ENCODE data around the gene GOLGA8J.
"Not testable (repeated sequence)": the region's sequence is repeated elsewhere in the genome, so short reads cannot be mapped to it uniquely, and the experiment has no call there.

GOLGA8J gene

GRCh38 chr15:30042556-30042955, 40.2 kb upstream of the GOLGA8J start:
- no peak for DNase-seq (ENCODE audit: low spot score)
- TF ChIP-seq CTCF (IDR thresholded peaks at IDR 0.05; ENCODE audit: extremely low read depth, missing control alignments): no peak

GRCh38 chr15:30043211-30043655, 39.5 kb upstream of the GOLGA8J start:
- no peak for DNase-seq (ENCODE audit: low spot score)
- TF ChIP-seq CTCF (IDR thresholded peaks at IDR 0.05; ENCODE audit: extremely low read depth, missing control alignments): no peak

- TF ChIP-seq CTCF (IDR thresholded peaks at IDR 0.05; ENCODE audit: extremely low read depth, missing control alignments): no peak
- DNase-seq (ENCODE audit: low spot score): no peak
These were observed 38.4 kb upstream of the GOLGA8J start for GRCh38 chr15:30044377-30044776.

GRCh38 chr15:30044826-30045225, 37.9 kb upstream of the GOLGA8J start:
- DNase-seq (ENCODE audit: low spot score): not testable (repeated sequence)

GRCh38 chr15:30045248-30046041, 37.3 kb upstream of the GOLGA8J start:
- DNase-seq (ENCODE audit: low spot score): not testable (repeated sequence)

- no peak for TF ChIP-seq CTCF (IDR thresholded peaks at IDR 0.05; ENCODE audit: extremely low read depth, missing control alignments)
- DNase-seq (ENCODE audit: low spot score): no peak
These were observed 36.3 kb upstream of the GOLGA8J start for GRCh38 chr15:30046430-30046829.

- DNase-seq (ENCODE audit: low spot score): no peak
- TF ChIP-seq CTCF (IDR thresholded peaks at IDR 0.05; ENCODE audit: extremely low read depth, missing control alignments): no peak
These were observed 27.2 kb upstream of the GOLGA8J start for GRCh38 chr15:30055604-30056003.

GRCh38 chr15:30056166-30056565, 26.6 kb upstream of the GOLGA8J start:
- no peak for DNase-seq (ENCODE audit: low spot score)
- TF ChIP-seq CTCF (IDR thresholded peaks at IDR 0.05; ENCODE audit: extremely low read depth, missing control alignments): no peak
